Limb (tissue), 2 donors: ENCODE results near the gene C14orf119.

Experiments used
- DNase-seq, 2 donors: peaks; one replicate each; pipeline ENCODE4 v3.0.0-alpha.2; 2016; ENCODE audit errors: extremely low spot score in 2 of 2

C14orf119 gene

DNA sequence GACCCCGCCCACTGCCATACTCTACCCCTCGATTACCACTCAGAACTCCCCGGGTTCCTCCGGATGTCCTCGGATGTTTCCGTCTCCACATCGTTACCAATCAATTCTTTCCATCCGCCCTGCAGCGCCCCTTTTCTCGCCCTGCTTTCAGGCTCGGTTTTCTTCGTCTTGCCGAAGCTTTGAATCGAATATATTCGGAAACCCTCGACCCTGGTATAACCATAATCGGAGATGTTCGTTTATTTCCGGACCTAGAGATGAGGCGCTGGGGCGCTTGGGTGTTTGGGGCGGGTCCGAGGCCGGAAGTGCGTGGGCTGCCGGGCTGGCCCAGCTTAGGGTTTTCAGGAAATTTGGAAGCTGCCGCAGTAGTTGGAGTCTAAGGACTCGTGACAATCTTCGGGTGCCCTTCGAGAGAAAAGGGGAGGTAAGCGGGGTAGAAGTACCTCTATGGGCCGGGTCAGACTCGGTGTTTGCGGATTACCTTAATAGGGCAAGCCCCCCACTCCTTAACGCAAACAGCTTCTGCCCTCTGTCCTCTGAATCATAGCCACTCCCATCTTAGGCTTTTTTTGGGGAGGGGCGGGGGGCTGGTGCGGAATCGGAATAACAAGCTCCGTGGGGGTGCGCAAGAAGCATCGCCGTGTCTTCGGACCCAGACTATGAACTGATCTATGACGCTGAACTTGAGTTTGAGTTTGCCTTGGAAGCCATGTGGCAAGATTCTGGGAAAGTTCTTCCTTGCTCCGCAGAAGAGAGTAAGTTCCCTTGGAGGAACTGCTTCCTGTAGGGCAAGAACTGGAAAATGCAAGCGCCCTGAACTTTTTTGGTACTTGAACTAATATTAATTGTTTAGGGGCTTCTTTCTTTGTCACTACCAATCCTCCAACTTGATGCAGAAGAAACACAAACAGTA lies at the start of gene C14orf119:
Gene C14orf119 (plus strand): TSS at position 310 of the 913 bp plus-strand sequence. CDS start 2,154 bp downstream, outside the sequence.
- peak in 1 of 2 donors; percentile 100 for DNase-seq

GRCh38 chr14:23047034-23047634 lies 48.2 kb upstream of the C14orf119 start:
- DNase-seq, result no peak

DNA sequence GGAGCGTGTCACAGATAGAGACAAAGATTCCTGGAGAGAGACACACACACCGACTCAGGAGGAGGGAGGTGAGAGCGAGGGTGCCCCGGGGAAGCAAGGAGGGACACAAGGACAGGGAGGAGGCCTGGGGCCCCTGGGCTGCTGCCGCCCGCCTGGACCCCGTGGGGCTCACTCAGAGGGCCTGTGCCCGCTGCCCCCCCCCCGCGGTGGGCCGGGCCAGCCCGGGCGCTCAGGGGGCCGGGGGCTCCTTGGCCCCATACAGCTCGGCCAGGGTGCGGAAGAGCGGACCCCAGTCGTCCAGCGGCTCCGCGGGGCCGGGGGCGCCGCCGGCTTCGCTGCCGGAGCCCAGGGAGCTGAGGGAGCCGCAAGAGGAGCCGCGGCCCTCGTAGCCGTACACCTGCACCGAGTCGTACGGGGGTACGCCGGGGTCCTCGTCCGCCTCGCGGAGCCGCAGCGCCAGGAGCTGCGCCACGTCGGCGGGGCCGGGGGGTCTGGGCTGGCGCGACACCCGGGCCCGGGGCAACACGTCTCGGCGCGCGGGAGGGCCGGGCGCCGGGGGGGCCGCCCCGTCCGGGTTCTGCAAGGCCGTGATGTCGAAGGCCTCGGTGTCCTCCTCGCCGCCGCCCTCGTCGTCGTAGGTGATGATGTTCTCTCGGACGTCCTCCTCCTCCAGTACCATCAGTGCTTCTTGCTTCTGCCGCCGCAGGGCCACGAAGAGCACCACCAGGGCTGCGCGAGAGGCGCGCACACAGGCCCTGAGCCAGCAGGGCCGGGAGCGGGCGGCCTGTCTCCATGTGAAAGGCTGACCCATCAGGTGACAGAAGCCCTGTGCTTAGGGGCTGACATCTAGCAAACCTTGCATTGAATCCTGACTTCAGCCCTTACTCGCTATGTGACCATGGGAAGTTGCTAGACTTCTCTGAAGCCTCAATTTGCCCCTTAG lies 47.3 kb upstream of the C14orf119 start:
- no peak for DNase-seq

- no peak for DNase-seq
These were observed 46.3 kb upstream of the C14orf119 start for GRCh38 chr14:23049011-23049410.

DNA sequence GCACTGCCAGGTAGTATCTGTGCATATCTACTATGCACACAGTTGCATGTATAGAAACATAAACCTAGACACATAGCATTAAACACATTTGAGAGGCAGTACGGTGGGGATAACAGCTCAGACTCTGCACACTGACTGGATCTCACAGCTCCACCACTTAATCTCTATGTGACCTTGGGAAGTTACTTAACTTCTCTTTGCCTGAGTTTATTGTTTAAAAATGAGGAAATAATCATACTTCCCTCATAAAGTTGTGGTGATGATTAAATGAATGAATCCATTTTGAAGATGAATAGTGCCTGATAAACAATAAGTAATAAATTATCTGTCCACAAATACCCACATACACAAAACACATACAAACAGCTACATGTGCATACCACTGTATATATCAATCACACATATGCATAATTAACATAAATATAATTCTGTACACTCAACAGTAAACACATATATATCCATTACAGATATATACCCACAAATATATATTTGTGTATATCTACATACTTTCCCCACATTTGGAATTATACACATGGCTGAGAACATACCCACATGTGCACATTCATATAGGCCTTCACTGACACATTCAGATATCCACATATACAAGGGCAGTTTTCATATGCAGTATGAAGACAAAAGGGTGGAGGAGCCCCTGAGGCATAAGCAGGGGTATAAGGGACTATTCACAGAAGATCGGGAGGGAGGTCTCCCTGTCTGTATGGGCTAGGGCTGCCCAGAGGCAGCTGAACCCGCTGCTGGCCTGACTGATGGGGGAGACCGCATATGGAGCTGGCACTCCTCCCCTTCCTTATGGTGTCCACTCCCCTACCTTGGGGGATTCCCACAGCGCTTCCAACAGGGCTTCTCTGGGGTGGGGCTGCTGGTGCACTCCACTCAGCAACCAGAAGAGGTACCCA lies 43.9 kb upstream of the C14orf119 start:
- no peak for DNase-seq

DNA sequence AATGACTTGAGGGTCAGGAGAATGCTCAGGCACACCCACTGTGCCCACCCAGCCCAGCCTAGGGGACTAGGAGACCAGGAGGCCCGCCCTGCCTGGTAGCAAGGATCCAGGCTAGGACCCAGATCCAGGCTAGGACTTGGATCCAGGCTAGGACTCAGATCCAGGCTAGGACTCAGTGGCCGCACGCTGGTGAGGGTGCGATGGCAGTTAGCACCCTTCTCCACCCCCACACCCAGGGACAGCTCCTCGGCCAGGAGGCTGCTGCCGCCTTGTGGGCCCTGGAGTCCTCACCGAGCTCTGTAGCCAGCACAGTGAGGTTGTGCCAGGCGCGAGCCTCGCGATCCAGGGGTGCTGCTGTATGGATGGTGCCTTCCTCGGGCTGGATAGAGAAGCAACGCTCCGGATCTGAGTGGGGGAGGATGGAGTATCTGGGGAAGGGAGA lies 43.1 kb upstream of the C14orf119 start:
- DNase-seq, result no peak

GRCh38 chr14:23052671-23053070 lies 42.6 kb upstream of the C14orf119 start:
- DNase-seq, result no peak

DNA sequence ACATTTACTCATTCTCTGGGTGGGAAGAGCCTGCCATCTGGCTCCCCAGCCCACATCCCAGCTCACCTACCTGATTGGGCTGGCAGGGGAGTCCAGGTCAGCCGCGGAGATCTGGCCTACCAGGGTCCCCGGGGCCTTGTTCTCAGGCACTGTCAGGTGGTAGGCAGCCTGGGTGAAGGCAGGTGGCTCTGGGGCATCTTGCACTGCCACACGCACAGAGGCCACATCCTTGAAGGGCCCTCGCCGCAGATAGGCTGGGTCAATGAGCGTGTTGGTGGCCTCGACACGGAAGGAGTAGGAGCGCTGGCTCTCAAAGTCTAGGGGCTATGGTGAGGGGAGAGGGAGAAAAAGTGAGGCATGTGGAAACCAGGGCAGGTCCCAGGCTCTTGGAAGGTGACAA lies 41.9 kb upstream of the C14orf119 start:
- no peak for DNase-seq

DNA sequence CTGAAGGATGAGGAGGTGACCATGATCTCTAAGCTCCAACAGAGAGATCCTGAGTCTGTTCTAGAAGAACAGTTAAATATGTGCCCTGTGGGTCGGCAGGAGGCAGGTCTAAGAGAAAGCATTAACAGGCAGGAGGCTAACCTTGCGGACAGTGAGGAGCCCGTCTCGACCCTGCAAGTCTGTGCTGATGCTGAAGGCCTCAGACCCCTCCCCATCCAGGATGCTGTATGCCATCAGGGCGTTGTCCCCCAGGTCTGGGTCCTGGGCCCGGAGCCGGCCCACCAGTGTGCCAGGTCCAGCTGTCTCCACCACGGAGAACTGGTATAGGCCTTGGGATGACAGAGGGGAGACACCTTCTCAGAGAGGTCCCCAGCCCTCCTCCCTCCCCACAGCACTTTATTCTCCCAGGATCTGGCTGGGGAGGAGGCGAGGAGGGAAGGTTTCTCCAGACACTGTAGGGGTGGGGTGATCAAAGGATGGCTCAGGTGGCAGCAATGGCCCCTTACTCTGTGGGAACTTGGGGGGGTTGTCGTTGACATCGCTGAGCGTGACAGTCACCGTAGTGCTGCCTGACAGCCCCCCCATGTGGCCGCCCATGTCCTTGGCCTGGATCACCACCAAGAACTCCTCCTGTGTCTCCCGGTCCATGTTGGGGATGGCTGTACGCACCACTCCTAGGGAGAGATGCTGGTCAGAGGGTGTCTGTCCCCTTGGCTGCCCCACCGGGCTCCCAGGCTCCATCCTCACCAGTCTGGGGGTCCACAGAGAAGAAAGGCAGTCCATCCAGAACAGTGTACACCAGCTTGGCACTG lies 41.1 kb upstream of the C14orf119 start:
- DNase-seq, result no peak

DNA sequence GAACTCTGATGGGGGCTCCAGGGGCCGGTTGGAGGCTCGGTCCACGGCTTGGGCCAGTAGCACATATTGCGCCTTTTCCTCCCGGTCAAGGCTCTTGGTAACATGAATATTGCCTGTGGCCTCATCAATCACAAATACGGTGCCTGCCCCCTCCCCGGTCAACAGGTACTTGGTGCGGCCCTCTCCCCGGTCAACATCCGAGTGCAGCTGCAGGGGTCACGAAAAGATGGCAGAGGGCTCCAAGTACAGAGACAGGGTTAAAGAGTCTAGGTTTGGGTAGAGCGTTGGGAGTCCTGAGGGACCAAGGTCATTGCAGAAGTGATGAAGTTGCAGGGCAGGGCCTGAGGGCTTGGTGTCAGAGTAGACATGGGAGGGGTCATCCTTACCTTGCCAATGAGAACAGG lies 40.2 kb upstream of the C14orf119 start:
- DNase-seq, result no peak

DNA sequence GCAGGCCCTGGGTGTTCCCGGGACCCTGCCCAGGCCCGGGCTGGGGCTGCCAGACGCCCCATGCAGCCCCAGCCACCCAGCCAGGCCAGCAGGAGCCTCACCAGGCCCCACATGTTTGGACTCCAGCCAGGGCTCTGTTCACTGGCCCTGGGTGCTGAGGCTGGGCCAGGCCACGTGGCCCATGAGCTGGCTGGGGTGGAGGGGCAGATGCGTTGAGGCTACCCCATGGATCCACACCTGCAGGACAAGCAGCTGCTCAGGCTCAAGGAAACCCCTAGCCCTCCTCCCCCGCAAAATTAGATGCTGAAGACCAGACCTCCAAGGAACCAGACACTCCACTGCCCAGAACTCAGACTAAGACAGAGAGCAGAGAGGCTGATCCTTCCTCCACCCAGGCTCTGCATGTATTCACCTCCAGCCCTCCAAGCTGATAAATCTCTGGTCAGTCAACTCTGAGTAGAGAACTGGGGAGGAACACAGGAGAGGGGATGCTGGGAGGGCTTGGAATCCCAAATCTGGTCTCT lies 39.6 kb upstream of the C14orf119 start:
- no peak for DNase-seq

- peak in 1 of 2 donors; percentile 68 for DNase-seq
These were observed 39.0 kb upstream of the C14orf119 start for GRCh38 chr14:23056145-23056955.

DNA sequence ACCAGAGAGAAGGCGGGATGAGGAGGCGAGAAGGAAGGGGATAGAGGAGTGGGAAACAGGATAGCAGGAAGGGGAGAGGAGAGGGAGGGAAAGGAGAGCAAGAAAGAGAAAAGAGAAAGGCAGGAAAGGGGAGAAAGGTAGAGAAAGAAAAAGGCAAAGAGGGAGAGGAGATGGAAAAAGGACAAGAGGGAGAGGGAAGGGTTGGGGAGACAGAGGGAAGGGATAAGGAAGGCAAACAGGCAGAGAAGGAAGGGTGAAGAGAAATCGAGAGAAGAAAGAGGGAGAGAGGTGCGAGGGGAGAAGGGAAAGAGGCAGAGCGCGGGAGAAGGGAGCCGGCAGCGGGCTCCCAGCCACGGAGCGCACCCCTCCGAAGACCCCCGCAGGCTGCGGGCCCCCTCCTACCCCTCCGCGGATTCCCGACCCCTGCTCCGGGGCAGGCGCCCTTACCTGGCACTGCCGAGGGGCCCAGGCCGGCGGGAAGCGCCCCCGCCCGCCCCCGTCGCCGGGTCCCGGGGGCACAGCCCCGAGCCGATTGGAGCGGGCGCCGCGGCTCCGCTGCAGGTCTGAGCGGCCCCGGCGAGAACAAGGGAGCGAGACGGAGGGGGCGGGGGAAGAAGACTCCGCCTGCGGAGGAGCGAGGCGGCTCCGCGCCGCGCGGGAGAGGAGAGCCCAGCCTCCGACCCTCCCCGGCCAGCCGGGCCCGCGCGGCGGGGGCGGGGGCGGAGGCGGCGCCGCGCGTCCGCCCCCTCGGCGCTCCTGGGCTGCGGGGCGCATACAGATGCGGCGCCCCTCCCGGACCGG lies 38.1 kb upstream of the C14orf119 start, which contains the start of gene CDH24:
Gene CDH24 (minus strand): TSS at position 565 of the 801 bp plus-strand sequence. CDS start 1,787 bp downstream, outside the sequence.
- peak; percentile 74 to 86 for DNase-seq

DNA sequence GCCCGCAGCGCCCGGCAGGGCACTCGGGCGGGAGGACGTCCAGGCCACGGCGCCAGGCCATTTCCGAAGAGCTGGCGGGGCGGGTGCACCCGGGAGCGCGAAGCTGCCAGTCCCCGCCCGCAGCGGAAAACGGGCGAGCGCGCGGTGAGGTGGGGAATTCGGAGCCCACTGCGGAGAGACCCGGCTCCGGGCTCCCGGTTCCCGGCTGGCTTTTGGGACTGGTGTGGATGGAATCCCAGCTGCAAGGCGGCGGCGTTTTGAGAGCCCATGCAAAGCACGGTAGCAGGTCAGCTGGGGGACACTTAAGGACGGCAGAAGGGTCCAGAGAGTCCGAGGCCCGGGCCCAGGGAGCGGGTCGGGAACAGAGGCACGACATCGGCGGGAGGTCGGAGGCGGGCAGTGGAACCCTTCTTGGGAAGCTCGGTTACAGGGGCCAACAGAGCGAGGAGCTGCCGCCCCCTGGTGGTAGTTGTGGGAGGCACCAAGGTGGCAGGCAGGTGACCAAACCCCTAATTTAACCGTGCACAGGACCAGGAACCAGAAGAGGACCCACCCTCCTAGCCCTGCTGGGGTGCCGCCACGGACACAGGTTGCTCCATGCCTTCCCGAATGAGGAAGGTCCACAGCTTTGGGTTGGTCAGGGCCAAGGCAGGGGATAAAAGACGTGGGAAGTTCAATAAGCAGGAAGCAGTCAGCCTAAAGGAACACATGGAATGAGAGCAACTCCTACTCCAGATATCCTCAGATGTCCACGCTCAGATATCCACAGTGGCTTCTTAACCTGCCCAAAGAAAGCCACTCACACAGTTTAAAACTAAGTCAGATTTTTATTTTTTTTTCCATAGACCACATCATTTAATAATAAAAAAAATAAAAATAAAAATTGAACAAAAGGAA lies 37.3 kb upstream of the C14orf119 start:
- peak; percentile 91 to 96 for DNase-seq

GRCh38 chr14:23058654-23059504 lies 36.4 kb upstream of the C14orf119 start:
- no peak for DNase-seq
